Lung (tissue), 12 donors: ENCODE measurements around the gene MYLK. TPM values are rescaled to one million over a fixed set of nuclear protein-coding genes. Genes with fewer than 3 reads are reported as not detected.

Experiments
- ATAC-seq: fragments of 200-7000 bp; cut with Tn5 transposase; one replicate; pipeline ENCODE4 v1.9.1; 2020; ENCODE audit warnings: moderate number of reproducible peaks; ENCODE audit not compliant: insufficient read depth, low FRiP score
- DNase-seq, 3 donors: peaks; one replicate each; pipeline ENCODE4 v3.0.0-alpha.2; 2013 to 2017
- H3K27ac ChIP-seq, 2 donors: one replicate each; pipeline ENCODE4 v1.5.1; 2013; ENCODE audit warnings: mild to moderate bottlenecking in 2 of 2, moderate library complexity in 2 of 2, control low read depth in 1 of 2, inconsistent platforms in 1 of 2, low read depth in 1 of 2, low read length in 1 of 2
- H3K27me3 ChIP-seq, 3 donors: one replicate each; pipeline ENCODE4 v1.5.1; 2013; ENCODE audit warnings: low read length in 2 of 3; ENCODE audit not compliant: control insufficient read depth in 3 of 3, insufficient read depth in 3 of 3
- H3K36me3 ChIP-seq, 4 donors: one replicate each; pipeline ENCODE4 v1.5.1; 2013; ENCODE audit warnings: low read length in 4 of 4, mild to moderate bottlenecking in 1 of 4, moderate library complexity in 1 of 4; ENCODE audit not compliant: control insufficient read depth in 4 of 4, insufficient read depth in 4 of 4
- H3K4me1 ChIP-seq, 5 donors: one replicate each; pipeline ENCODE4 v1.5.1; 2013; ENCODE audit warnings: low read length in 5 of 5, mild to moderate bottlenecking in 2 of 5, moderate library complexity in 1 of 5; ENCODE audit not compliant: control insufficient read depth in 5 of 5, insufficient read depth in 5 of 5
- H3K4me3 ChIP-seq: one replicate; pipeline ENCODE4 v1.5.1; 2013; ENCODE audit warnings: mild to moderate bottlenecking, control low read depth, moderate library complexity
- H3K9ac ChIP-seq, 2 donors: one replicate each; pipeline ENCODE4 v1.5.1; 2013; ENCODE audit warnings: low read length in 2 of 2, control low read depth in 1 of 2; ENCODE audit not compliant: insufficient read depth in 1 of 2
- H3K9me3 ChIP-seq, 4 donors: one replicate each; pipeline ENCODE4 v1.5.1; 2013; ENCODE audit warnings: low read length in 3 of 4, mild to moderate bottlenecking in 1 of 4, moderate library complexity in 1 of 4; ENCODE audit not compliant: control insufficient read depth in 4 of 4, insufficient read depth in 3 of 4
- WGBS, 2 donors: extraction: QIAGEN DNeasy Blood & Tissue Kit; methylation state at CpG; one replicate each; pipeline ENCODE4 v1.1.7; 2013; 5-methylcytosine and 5-hydroxymethylcytosine counted together
- polyA plus RNA-seq, 2 donors: library from polyadenylated mRNA; stranded (reverse); fragments of 200-250 nt; gene quantifications; one replicate each; pipeline ENCODE4 v1.2.1, GENCODE V29; 2013
- total RNA-seq, 2 donors: library from RNA; depleted of rRNA in 1 of 2; stranded (reverse); fragments of >200 nt in 1 of 2; gene quantifications; one replicate each; pipeline ENCODE4 v1.2.1, GENCODE V29; 2014 to 2021
- TF ChIP-seq, protein P1 (sequence below): IDR thresholded peaks from 2 replicates; pipeline ENCODE4 v1.5.1; 2012; ENCODE audit warnings: mild to moderate bottlenecking; ENCODE audit errors: control extremely low read depth, extremely low read depth
- donor health status: control.
- donor health status: control.
- donor health status: Bipolar disorder and iron deficiency.
- donor health status: healthy.
- donor health status: DM: yes; HTN: yes; CAD: no.

MYLK gene
- total and polyA plus RNA-seq, 4 donors, result 23.3 to 324 (median 112) TPM

- Histone ChIP-seq H3K36me3 (peaks cover 2 to 50% (median 25%) of the 10 kb centered on the region in 4 donors), H3K27me3 (no peaks in the 10 kb centered on the region), H3K9ac (no peak overlapping the region), H3K27ac (no peak overlapping the region), H3K4me1 (no peaks in the 10 kb centered on the region), H3K4me3 (no peak overlapping the region), H3K9me3 (peaks cover 0 to 8% (median 4%) of the 10 kb centered on the region in 4 donors)
- DNase-seq (no peak), ATAC-seq (no peak)
- TF ChIP-seq, protein P1, sequence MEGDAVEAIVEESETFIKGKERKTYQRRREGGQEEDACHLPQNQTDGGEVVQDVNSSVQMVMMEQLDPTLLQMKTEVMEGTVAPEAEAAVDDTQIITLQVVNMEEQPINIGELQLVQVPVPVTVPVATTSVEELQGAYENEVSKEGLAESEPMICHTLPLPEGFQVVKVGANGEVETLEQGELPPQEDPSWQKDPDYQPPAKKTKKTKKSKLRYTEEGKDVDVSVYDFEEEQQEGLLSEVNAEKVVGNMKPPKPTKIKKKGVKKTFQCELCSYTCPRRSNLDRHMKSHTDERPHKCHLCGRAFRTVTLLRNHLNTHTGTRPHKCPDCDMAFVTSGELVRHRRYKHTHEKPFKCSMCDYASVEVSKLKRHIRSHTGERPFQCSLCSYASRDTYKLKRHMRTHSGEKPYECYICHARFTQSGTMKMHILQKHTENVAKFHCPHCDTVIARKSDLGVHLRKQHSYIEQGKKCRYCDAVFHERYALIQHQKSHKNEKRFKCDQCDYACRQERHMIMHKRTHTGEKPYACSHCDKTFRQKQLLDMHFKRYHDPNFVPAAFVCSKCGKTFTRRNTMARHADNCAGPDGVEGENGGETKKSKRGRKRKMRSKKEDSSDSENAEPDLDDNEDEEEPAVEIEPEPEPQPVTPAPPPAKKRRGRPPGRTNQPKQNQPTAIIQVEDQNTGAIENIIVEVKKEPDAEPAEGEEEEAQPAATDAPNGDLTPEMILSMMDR, result no peak
Observed at GRCh38 chr3:123926396-123926795, 42.3 kb upstream of the MYLK start.

- DNase-seq (no peak), ATAC-seq (no peak)
- Histone ChIP-seq H3K9ac (no peak overlapping the region), H3K9me3 (peaks cover 5 to 13% (median 12%) of the 10 kb centered on the region in 4 donors), H3K4me1 (no peaks in the 10 kb centered on the region), H3K27me3 (no peaks in the 10 kb centered on the region), H3K27ac (no peak overlapping the region), H3K36me3 (peaks cover 2 to 59% (median 28%) of the 10 kb centered on the region in 4 donors), H3K4me3 (no peak overlapping the region)
- TF ChIP-seq, protein P1, result no peak
Observed at GRCh38 chr3:123920868-123921267, 36.7 kb upstream of the MYLK start.

GRCh38 chr3:123920383-123920782, 36.3 kb upstream of the MYLK start:
- H3K9me3 ChIP-seq, result peaks cover 5 to 13% (median 12%) of the 10 kb centered on the region in 4 donors
- DNase-seq (peak in 1 of 3 donors; percentile 24), ATAC-seq (no peak)
- TF ChIP-seq, protein P1, result no peak
- H3K27me3 ChIP-seq, result no peaks in the 10 kb centered on the region
- H3K4me1 ChIP-seq, result no peaks in the 10 kb centered on the region
- H3K9ac ChIP-seq, result no peak overlapping the region
- no peak overlapping the region for H3K27ac ChIP-seq
- H3K4me3 ChIP-seq, result no peak overlapping the region
- 96% methylated on average over 1 of the region's 1 CpG for WGBS, 2 donors
- H3K36me3 ChIP-seq, result peaks cover 2 to 55% (median 27%) of the 10 kb centered on the region in 4 donors

GRCh38 chr3:123919353-123919752, 35.2 kb upstream of the MYLK start:
- no peaks in the 10 kb centered on the region for H3K27me3 ChIP-seq
- WGBS, 2 donors, result 95 to 98% methylated on average over 3 of the region's 3 CpGs
- ATAC-seq, result no peak
- peaks cover 0 to 4% (median 0%) of the 10 kb centered on the region in 5 donors for H3K4me1 ChIP-seq
- no peak overlapping the region for H3K4me3 ChIP-seq
- TF ChIP-seq, protein P1, result no peak
- no peak overlapping the region for H3K9ac ChIP-seq
- peaks cover 5 to 13% (median 12%) of the 10 kb centered on the region in 4 donors for H3K9me3 ChIP-seq
- H3K36me3 ChIP-seq, result peaks cover 3 to 47% (median 25%) of the 10 kb centered on the region in 4 donors
- H3K27ac ChIP-seq, result no peak overlapping the region
- no peak for DNase-seq
